LNCaP clone FGC (cell line): ENCODE results near the gene PROB1.
A peak's percentile ranks its signal among the peaks of the same experiment; 100 is the strongest.

Source experiments
- DNase-seq: peaks from one replicate; pipeline ENCODE4 v3.0.0-alpha.2; 2011; ENCODE audit warnings: low read depth
- H3K4me3 ChIP-seq: 2 replicates; pipeline ENCODE4 v1.5.1; 2011; ENCODE audit warnings: mild to moderate bottlenecking, low read depth, low read length, control low read depth
- TF ChIP-seq, protein P1 (sequence below): IDR thresholded peaks from 2 replicates; pipeline ENCODE4 v1.5.1; 2012; ENCODE audit warnings: mild to moderate bottlenecking; ENCODE audit not compliant: control insufficient read depth, insufficient read depth; ENCODE audit errors: extremely low read depth

The PROB1 gene

GRCh38 chr5:139403787-139404483 is 9.0 kb upstream of the PROB1 start, which contains the start of gene SPATA24:
Gene SPATA24, minus strand, starts transcription at chr5:139404089. Its CDS starts 29 bp downstream, at chr5:139404060.
- H3K4me3 ChIP-seq, result peak within 1 kb of the TSS; percentile 53
- TF ChIP-seq, protein P1, sequence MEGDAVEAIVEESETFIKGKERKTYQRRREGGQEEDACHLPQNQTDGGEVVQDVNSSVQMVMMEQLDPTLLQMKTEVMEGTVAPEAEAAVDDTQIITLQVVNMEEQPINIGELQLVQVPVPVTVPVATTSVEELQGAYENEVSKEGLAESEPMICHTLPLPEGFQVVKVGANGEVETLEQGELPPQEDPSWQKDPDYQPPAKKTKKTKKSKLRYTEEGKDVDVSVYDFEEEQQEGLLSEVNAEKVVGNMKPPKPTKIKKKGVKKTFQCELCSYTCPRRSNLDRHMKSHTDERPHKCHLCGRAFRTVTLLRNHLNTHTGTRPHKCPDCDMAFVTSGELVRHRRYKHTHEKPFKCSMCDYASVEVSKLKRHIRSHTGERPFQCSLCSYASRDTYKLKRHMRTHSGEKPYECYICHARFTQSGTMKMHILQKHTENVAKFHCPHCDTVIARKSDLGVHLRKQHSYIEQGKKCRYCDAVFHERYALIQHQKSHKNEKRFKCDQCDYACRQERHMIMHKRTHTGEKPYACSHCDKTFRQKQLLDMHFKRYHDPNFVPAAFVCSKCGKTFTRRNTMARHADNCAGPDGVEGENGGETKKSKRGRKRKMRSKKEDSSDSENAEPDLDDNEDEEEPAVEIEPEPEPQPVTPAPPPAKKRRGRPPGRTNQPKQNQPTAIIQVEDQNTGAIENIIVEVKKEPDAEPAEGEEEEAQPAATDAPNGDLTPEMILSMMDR, result no peak
- peak; percentile 87 for DNase-seq

- TF ChIP-seq, protein P1, result no peak
- no peak for DNase-seq
- H3K4me3 ChIP-seq, result peak overlapping the region; percentile 53
Measured at GRCh38 chr5:139403418-139403786, 8.5 kb upstream of the PROB1 start.

DNA sequence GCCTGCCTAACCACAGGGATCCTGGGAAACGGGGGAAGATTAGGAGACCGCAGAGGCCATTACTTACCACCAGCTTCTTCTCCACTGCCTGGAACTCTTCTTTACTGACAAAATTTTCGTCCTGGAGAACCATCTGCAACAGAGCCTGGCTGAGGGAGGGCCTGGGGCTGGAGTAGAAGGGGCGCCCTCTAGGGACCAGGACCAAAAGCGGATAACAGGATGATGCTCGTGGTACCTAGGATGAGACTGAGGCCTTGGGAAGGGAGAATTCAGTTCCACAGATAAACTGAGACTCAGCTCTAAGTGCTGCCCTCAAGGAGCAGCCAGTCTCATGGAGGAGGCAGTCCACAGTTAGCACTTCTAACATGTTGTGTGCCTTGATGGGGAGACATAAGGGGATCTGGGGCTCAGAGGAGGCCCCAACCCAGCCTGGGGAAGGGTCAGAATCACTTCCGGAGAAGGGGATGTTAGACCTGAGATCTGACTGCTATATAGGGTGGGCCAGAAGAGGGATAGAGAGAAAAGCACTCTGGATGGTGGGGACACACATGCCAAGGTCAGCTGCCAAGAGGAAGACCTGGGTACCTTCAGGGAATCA is 7.8 kb upstream of the PROB1 start:
- H3K4me3 ChIP-seq, result peak overlapping the region; percentile 53
- no peak for DNase-seq
- TF ChIP-seq, protein P1, result peak; percentile 66

- TF ChIP-seq, protein P1, result no peak
- no peak overlapping the region for H3K4me3 ChIP-seq
- no peak for DNase-seq
Measured at GRCh38 chr5:139401546-139401945, 6.6 kb upstream of the PROB1 start.

GRCh38 chr5:139399501-139400121 is 4.7 kb upstream of the PROB1 start:
- DNase-seq, result no peak
- TF ChIP-seq, protein P1, result no peak
- no peak overlapping the region for H3K4me3 ChIP-seq

DNA sequence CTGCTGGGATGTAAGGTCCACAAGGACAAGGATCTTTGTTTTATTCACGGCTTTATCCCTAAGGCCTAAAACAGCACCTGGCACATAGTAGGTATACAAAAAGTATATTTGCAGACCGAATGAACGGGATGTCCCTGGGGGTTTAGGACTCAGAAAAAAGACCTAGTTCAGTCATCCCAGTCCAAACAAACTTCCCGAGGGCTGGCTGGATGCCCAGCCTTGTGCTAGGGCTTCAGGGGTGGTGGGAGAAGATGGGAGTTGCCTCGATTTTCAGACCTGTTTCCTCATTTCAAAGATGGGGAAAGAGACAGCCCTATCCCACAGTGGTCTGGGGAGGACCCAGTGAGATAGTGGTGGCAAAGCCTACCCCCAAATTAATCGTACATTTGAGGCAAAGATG is 3.0 kb upstream of the PROB1 start:
- H3K4me3 ChIP-seq, result no peak overlapping the region
- TF ChIP-seq, protein P1, result no peak
- DNase-seq, result no peak
